Measurements from ENCODE around the gene HMGCR.

The HMGCR gene

GRCh38 chr5:75381456-75381855 is 44.4 kb downstream of the HMGCR start:
- no peak for DNase-seq (ENCODE audit: low read depth in 2 of 2)

GRCh38 chr5:75384218-75384617 is 47.2 kb downstream of the HMGCR start:
- DNase-seq (ENCODE audit: low read depth in 2 of 2) = no peak

GRCh38 chr5:75387806-75388205 is 50.8 kb downstream of the HMGCR start:
- DNase-seq (ENCODE audit: low read depth in 2 of 2) = no peak

- no peak for DNase-seq (ENCODE audit: low read depth in 2 of 2)
These were observed 52.4 kb downstream of the HMGCR start for GRCh38 chr5:75389430-75389829.

GRCh38 chr5:75395277-75395676 is 58.3 kb downstream of the HMGCR start:
- DNase-seq (ENCODE audit: low read depth in 2 of 2) = no peak

GRCh38 chr5:75405296-75405695 is 68.3 kb downstream of the HMGCR start:
- DNase-seq (ENCODE audit: low read depth in 2 of 2) = no peak

Data from stimulated activated CD4-positive, alpha-beta T cell treated with anti-CD3 and anti-CD28 coated beads, Interleukin-1b, Interleukin-23, amount 100 ng/mL, for 4 hours (primary cell).